NCI-H524 (cell line): ENCODE results near the gene ALDH3B1.

Source experiments
- DNase-seq, 2 experiments: peaks; one replicate each; lab custom pipeline; 2025; lab: John Stamatoyannopoulos, UW

ALDH3B1 gene

DNA sequence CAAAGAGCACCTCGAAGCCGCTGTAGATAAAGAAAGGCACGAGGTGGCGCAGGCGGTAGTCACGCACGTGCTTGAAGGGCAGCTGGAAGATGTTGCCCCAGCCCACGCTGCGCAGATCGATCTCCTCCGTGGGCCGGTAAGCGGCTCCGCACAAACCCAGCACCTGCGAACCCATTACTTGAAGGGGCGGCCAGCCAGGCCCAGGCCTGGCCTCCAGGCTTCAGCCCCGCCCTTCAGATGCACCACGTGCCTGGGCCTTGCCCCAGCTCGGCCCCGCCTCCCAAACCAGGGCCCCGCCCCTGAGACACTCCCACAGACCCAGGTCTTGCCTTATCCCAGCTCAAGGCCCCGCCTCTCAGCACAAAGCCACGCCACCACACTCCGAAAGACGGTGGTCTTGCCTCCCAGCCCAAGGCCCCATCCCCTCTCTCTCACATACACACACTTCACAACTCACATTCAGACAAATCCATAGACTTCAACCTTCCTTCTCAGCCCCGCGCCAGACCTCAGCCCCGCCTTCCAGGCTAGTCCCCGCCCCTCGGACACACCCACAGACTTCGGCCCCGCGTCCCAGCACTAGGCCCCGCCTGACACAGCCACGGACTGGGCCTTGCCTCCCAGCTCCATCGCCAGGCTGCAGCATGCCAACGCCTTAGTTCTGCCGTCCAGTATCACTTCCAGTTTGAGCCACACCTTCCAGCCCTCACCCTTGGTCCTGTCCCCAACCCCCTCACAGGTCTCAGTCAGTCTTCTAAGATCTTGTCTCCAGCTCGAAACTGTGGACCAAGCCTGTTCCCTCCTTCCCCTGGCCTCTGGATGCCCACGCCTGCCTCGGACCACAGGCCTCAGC, 13.3 kb upstream of the ALDH3B1 start:
- DNase-seq: no peak

- no peak for DNase-seq
Observed at GRCh38 chr11:67997475-67997921, 12.6 kb upstream of the ALDH3B1 start.

GRCh38 chr11:67998150-67999045, 11.7 kb upstream of the ALDH3B1 start:
- no peak for DNase-seq

GRCh38 chr11:67999201-67999629, 10.9 kb upstream of the ALDH3B1 start:
- DNase-seq: no peak

- no peak for DNase-seq
Observed at GRCh38 chr11:67999704-68000103, 10.4 kb upstream of the ALDH3B1 start.

- DNase-seq: no peak
Observed at GRCh38 chr11:68002575-68002937, 7.6 kb upstream of the ALDH3B1 start.

DNA sequence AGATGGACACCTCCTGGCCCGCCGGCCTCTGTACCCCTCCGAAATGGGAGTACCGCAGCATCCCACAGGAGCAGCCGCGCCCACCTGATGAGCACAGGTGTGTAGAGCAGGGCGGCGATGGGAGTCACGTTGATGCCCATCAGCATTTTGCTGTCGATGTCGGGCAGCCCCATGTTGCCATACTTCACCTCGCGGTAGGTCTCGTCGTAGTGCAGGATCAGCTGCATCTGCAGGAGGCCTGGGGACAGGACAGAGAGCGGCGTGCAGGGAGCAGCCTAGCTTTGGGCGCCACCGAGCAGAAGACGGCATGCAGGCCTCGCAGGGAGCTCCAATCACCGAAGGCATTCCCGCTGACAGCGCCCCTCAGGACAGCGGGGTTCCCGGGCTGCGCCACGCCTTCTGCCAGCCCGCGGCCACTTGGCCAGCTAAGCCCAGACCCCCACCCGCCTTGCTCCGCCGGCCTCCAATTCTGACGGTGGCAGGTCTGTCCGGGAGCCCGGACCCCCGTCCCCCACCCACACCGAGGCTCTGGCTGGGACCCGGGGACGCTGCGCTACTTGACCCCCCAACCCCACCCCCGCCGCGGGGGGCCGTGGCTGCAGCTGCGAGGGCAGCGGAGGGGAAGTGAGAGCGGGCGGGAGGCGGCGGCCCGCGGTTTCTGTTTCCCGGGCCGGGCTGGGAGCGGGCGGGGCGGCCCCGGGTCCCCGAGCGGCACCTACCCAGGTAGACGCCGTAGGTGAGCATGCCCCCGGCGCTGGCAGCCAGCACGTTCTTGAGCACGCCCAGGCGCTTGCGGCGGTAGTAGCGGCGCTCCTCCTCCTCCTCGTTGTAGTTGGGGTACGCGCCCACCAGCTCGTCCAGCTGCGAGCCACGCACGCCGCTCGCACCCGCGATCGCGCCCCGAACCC, 6.9 kb upstream of the ALDH3B1 start:
- DNase-seq: no peak

DNA sequence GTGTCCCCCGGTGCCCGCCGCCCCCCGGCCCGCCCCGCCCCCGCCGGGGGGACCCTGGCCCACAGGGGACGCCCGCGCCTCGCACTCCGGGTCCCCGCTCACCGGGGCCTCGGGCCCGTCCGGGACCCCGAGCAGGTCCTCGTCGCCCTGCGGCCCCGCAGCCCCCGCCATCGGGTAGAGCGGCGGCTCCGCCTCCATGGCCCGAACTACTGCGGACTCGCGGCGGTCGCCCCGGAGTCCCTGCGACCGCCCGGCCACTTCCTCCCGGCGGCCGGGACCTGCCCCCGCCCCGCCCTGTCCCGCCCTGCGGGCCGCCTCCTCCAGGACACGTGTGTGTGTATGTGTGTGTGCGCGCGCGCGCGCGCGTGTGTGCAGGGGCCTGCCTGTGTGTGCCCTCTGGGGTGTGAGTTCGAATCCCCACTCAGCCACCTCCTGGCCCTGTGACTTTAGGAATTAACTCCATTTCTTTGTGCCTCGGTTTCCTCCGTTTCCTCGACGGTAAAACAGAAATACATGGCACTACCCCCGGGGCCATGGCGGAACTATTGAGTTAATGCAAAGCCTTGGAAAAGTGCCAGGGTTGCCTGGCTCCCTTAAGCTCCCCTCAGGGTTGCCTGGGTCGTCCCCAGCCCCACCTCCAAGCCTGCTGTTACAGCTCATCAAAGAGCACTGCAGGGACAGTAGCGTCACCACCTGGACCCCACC, 6.1 kb upstream of the ALDH3B1 start, which contains the start of gene UNC93B1:
UNC93B1 (minus strand) TSS at position 252 of the 705 bp plus-strand sequence; CDS start at position 198, 54 bp downstream.
- DNase-seq: peak; percentile 51 to 74

DNA sequence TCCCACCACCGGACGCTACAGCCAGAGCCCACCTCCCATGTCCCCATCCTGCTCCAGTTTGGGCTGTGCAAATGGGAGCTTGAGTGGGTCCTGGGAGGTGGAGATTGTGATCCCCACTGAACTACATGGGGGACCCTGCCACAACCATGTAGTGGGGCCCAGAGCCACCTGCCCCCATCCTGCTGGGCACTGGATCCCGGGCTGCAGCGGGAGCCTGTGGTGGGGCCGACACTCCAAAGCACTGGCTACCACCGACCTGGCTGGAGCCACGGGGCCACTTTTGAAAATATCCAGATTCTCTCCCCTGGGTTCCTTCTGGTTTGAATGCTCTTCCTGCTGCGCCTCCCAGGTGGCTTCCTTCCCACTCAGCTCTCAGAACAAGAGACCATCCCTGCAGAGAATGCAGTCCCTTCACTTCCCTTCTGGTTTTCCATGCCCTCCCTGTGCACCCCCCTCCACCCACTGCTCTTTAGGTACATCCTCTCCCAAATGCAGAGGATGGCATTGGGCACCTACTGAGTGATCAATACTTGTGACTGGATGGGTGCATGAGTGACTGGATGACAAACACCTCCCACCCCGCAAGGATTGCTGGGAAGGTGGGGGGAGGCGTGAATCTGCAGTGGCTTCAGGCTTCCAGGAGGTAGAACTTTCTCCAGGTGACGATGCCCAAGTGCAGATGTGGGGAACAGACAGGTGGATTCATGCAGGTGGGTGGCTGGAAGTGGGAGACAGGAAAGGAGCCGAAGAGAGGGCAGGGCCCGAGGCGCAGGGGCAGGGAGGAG, 5.4 kb upstream of the ALDH3B1 start:
- no peak for DNase-seq

DNA sequence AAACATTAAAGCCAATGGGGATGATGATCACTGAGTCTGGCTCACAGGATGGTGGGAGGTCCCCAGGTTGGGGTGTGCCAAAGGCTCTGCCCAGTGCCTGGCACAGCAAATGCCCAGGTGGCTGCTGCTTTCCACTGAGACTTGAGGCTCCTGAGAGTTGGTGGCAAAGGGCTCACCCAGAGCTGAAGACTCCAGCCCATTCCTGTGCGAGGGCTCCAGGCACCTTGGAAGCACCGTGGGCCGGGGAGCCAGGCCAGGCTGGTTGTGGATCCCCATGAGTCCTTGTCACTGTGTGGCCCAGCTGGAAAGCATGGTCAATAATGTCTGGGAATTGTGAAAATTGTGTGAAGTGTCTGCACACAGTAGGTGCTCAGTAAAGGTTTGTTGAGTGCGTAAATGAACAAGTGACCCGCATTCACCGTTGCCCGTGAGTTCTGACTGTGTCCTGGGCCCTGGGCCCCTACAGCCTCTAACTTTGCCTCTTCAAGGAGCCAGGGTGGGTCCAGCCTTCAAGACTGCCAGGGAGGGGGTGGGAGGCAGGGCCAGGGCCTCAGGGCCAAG, 3.4 kb upstream of the ALDH3B1 start:
- DNase-seq: no peak

GRCh38 chr11:68007498-68008380, 2.4 kb upstream of the ALDH3B1 start:
- no peak for DNase-seq

- DNase-seq: no peak
Observed at GRCh38 chr11:68008381-68009337, 1.5 kb upstream of the ALDH3B1 start.

- DNase-seq: no peak
Observed at GRCh38 chr11:68009391-68010089, 587 bp upstream of the ALDH3B1 start.

DNA sequence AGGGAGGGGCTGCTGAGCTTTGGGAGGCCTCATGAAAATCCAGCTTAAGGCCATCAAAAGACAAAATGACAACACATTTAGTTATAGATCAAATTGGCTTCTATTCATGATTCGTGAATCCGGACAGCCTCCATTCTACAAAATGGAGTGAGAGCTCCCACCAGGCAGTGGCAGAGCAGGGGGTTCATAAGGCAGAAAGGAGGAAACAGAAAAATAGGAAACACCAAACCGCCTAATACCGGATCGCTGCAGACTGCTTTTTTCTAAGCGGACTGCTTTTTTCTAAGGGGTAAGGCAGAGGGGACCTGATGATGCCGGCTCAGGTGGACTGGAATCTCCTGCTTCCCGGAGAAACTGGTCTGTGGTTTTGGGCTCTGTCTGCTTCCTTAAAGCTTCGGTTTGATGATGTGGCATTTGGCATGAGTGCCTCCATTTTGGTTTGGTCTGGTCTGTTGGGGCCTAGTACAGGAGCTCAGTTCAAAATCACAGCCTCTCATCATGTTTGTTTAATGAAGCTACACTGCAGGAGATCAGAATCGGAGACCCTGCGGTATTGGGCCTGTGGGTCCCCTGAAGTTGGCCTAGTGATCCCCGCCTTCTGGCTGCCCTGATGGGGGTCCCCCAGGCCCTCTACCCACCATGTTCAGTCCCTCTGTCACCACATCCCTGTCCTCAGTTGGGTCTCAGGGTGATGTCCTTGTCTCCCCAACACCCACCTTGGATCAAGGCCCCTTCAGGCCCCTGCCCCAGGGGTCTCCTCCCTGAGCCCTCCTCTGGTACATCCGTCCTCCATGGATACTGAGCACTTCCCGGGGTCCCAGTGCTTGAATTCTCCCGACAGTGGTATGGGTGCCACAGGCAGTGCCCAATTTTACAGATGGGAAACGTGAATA, 1.2 kb downstream of the ALDH3B1 start:
- no peak for DNase-seq

GRCh38 chr11:68012044-68012842, 2.1 kb downstream of the ALDH3B1 start:
- no peak for DNase-seq
